Measurements from ENCODE around the gene OR51M1.

OR51M1 gene

DNA sequence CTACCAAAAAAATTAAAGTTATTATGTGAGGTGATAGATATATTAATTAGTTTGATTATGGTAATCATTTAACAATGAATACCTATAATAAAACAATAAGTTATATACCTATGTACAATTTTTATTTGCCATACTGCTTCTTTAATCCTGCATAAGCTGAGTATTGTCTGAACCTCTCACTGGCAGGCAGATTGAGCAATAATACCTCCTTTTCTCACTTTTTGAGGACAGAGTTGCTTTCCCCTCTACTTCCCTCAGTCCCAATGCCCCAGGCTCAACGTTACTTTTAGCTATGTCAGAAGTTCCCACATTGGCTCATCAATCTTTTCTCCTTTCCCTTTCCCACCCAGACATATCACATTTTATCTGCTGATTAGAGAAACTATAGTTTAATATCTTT, 34.1 kb upstream of the OR51M1 start:
- no peak overlapping the region for H3K27ac ChIP-seq (ENCODE audit: extremely low read depth, low read depth, low read length)
- no peaks in the 10 kb centered on the region for H3K4me1 ChIP-seq (ENCODE audit: control insufficient read depth, insufficient read depth, low read length)
- TF ChIP-seq ZNF132 (tag by site-specific recombination; IDR thresholded peaks at IDR 0.05; ENCODE audit: borderline replicate concordance), result no peak
- no peak for TF ChIP-seq ZNF146 (tag by site-specific recombination; IDR thresholded peaks at IDR 0.05)
- TF ChIP-seq KLF7 (tag by site-specific recombination; IDR thresholded peaks at IDR 0.05; ENCODE audit: borderline replicate concordance), result no peak
- TF ChIP-seq ZFHX2 (tag by site-specific recombination; conservative IDR thresholded peaks at IDR 0.05), result no peak
- TF ChIP-seq, protein P1, sequence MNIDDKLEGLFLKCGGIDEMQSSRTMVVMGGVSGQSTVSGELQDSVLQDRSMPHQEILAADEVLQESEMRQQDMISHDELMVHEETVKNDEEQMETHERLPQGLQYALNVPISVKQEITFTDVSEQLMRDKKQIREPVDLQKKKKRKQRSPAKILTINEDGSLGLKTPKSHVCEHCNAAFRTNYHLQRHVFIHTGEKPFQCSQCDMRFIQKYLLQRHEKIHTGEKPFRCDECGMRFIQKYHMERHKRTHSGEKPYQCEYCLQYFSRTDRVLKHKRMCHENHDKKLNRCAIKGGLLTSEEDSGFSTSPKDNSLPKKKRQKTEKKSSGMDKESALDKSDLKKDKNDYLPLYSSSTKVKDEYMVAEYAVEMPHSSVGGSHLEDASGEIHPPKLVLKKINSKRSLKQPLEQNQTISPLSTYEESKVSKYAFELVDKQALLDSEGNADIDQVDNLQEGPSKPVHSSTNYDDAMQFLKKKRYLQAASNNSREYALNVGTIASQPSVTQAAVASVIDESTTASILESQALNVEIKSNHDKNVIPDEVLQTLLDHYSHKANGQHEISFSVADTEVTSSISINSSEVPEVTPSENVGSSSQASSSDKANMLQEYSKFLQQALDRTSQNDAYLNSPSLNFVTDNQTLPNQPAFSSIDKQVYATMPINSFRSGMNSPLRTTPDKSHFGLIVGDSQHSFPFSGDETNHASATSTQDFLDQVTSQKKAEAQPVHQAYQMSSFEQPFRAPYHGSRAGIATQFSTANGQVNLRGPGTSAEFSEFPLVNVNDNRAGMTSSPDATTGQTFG (tag by site-specific recombination; IDR thresholded peaks at IDR 0.05; ENCODE audit: borderline replicate concordance), result no peak
- TF ChIP-seq ZBTB7A (tag by site-specific recombination; IDR thresholded peaks at IDR 0.05; ENCODE audit: low read depth), result no peak
- no peak for TF ChIP-seq YY1 (tag by site-specific recombination; IDR thresholded peaks at IDR 0.05)
- no peak for TF ChIP-seq ZNF157 (tag by site-specific recombination; IDR thresholded peaks at IDR 0.05)
- TF ChIP-seq ZNF544 (tag by site-specific recombination; IDR thresholded peaks at IDR 0.05), result no peak
- no peak for TF ChIP-seq ZNF404 (tag by site-specific recombination; IDR thresholded peaks at IDR 0.05)
- no peak for TF ChIP-seq ZNF473 (tag by site-specific recombination; IDR thresholded peaks at IDR 0.05)
- TF ChIP-seq ZNF623 (tag by site-specific recombination; IDR thresholded peaks at IDR 0.05), result no peak
- no peak for TF ChIP-seq ZNF610 (tag by site-specific recombination; IDR thresholded peaks at IDR 0.05; ENCODE audit: borderline replicate concordance)
- TF ChIP-seq, protein P2, sequence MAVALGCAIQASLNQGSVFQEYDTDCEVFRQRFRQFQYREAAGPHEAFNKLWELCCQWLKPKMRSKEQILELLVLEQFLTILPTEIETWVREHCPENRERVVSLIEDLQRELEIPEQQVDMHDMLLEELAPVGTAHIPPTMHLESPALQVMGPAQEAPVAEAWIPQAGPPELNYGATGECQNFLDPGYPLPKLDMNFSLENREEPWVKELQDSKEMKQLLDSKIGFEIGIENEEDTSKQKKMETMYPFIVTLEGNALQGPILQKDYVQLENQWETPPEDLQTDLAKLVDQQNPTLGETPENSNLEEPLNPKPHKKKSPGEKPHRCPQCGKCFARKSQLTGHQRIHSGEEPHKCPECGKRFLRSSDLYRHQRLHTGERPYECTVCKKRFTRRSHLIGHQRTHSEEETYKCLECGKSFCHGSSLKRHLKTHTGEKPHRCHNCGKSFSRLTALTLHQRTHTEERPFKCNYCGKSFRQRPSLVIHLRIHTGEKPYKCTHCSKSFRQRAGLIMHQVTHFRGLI (tag by site-specific recombination; IDR thresholded peaks at IDR 0.05), result no peak
- TF ChIP-seq OSR2 (tag by site-specific recombination; IDR thresholded peaks at IDR 0.05), result no peak
- POLR2A ChIA-PET, result no interaction called here
- no peak overlapping the region for H3K4me3 ChIP-seq (ENCODE audit: low read depth, low read length)
- H3K36me3 ChIP-seq (ENCODE audit: control insufficient read depth in 2 of 2, insufficient read depth in 1 of 2, low read length in 2 of 2), result no peaks in the 10 kb centered on the region
- H3K9me3 ChIP-seq (ENCODE audit: control insufficient read depth, insufficient read depth, low read depth, low read length), result no peaks in the 10 kb centered on the region
- CTCF ChIA-PET, result no interaction called here

DNA sequence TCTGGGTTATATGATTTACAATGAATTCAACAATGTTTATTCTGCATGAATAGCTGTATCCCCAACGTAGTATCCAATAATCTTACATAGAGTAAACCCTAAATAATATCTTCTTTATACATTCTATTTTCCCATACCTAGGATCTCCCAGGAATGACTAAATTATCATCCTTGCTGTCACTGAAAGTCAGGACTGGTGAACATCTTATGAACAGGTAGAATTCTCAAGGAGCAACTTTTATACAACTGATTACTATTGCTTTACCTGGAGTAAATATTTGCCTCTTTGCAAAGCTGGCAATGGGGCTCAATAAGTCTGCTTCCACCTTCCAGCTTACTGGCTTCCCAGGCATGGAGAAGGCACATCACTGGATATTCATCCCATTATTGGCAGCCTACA, 32.4 kb upstream of the OR51M1 start, which contains the start of gene OR51B6:
TSS of gene OR51B6 (plus strand) at position 301 of the 400 bp plus-strand sequence. CDS start at position 301, 0 bp downstream.
- POLR2A ChIA-PET, result no interaction called here
- Histone ChIP-seq H3K27ac (ENCODE audit: extremely low read depth, low read depth, low read length) (no peak within 1 kb of the TSS), H3K9me3 (ENCODE audit: control insufficient read depth, insufficient read depth, low read depth, low read length) (no peaks in the 10 kb centered on the region), H3K4me1 (ENCODE audit: control insufficient read depth, insufficient read depth, low read length) (no peaks in the 10 kb centered on the region), H3K36me3 (ENCODE audit: control insufficient read depth in 2 of 2, insufficient read depth in 1 of 2, low read length in 2 of 2) (no peaks in the 10 kb centered on the region), H3K4me3 (ENCODE audit: low read depth, low read length) (no peak within 1 kb of the TSS)
- CTCF ChIA-PET, result no interaction called here
- TF ChIP-seq ZNF114 (tag by site-specific recombination; IDR thresholded peaks at IDR 0.05), result no peak
- TF ChIP-seq ZNF548 (tag by site-specific recombination; IDR thresholded peaks at IDR 0.05), result no peak
- TF ChIP-seq, protein P3, sequence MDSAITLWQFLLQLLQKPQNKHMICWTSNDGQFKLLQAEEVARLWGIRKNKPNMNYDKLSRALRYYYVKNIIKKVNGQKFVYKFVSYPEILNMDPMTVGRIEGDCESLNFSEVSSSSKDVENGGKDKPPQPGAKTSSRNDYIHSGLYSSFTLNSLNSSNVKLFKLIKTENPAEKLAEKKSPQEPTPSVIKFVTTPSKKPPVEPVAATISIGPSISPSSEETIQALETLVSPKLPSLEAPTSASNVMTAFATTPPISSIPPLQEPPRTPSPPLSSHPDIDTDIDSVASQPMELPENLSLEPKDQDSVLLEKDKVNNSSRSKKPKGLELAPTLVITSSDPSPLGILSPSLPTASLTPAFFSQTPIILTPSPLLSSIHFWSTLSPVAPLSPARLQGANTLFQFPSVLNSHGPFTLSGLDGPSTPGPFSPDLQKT (IDR thresholded peaks at IDR 0.05; ENCODE audit: borderline replicate concordance, low read depth, low read length), result no peak
- no peak for TF ChIP-seq REPIN1 (tag by site-specific recombination; IDR thresholded peaks at IDR 0.05; ENCODE audit: low read depth)
- TF ChIP-seq, protein P2 (tag by site-specific recombination; IDR thresholded peaks at IDR 0.05), result no peak
- TF ChIP-seq, protein P4, sequence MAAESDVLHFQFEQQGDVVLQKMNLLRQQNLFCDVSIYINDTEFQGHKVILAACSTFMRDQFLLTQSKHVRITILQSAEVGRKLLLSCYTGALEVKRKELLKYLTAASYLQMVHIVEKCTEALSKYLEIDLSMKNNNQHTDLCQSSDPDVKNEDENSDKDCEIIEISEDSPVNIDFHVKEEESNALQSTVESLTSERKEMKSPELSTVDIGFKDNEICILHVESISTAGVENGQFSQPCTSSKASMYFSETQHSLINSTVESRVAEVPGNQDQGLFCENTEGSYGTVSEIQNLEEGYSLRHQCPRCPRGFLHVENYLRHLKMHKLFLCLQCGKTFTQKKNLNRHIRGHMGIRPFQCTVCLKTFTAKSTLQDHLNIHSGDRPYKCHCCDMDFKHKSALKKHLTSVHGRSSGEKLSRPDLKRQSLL (tag by site-specific recombination; IDR thresholded peaks at IDR 0.05), result no peak
- no peak for TF ChIP-seq ZNF596 (tag by site-specific recombination; IDR thresholded peaks at IDR 0.05)
- TF ChIP-seq ZNF391 (tag by site-specific recombination; IDR thresholded peaks at IDR 0.05; ENCODE audit: borderline replicate concordance, low read depth), result no peak
- TF ChIP-seq, protein P5, sequence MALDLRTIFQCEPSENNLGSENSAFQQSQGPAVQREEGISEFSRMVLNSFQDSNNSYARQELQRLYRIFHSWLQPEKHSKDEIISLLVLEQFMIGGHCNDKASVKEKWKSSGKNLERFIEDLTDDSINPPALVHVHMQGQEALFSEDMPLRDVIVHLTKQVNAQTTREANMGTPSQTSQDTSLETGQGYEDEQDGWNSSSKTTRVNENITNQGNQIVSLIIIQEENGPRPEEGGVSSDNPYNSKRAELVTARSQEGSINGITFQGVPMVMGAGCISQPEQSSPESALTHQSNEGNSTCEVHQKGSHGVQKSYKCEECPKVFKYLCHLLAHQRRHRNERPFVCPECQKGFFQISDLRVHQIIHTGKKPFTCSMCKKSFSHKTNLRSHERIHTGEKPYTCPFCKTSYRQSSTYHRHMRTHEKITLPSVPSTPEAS (tag by site-specific recombination; IDR thresholded peaks at IDR 0.05), result no peak
- TF ChIP-seq ZNF768 (tag by site-specific recombination; IDR thresholded peaks at IDR 0.05), result no peak
- TF ChIP-seq, protein P6, sequence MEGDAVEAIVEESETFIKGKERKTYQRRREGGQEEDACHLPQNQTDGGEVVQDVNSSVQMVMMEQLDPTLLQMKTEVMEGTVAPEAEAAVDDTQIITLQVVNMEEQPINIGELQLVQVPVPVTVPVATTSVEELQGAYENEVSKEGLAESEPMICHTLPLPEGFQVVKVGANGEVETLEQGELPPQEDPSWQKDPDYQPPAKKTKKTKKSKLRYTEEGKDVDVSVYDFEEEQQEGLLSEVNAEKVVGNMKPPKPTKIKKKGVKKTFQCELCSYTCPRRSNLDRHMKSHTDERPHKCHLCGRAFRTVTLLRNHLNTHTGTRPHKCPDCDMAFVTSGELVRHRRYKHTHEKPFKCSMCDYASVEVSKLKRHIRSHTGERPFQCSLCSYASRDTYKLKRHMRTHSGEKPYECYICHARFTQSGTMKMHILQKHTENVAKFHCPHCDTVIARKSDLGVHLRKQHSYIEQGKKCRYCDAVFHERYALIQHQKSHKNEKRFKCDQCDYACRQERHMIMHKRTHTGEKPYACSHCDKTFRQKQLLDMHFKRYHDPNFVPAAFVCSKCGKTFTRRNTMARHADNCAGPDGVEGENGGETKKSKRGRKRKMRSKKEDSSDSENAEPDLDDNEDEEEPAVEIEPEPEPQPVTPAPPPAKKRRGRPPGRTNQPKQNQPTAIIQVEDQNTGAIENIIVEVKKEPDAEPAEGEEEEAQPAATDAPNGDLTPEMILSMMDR (tag by site-specific recombination; IDR thresholded peaks at IDR 0.05), result no peak
- no peak for TF ChIP-seq SP3 (tag by site-specific recombination; IDR thresholded peaks at IDR 0.05)
